HG02970 (cell line): ENCODE measurements around the gene RNF2.
"Not testable (repeated sequence)": the region's sequence is repeated elsewhere in the genome, so short reads cannot be mapped to it uniquely, and the experiment has no call there.

Experiments
- ATAC-seq: cut with Tn5 transposase; IDR thresholded peaks from one replicate; pipeline ENCODE4 v1.9.1; 2021; ENCODE audit warnings: mild to moderate bottlenecking, moderate library complexity, moderate number of reproducible peaks; ENCODE audit not compliant: unreplicated experiment, low FRiP score

The RNF2 gene

GRCh38 chr1:185044981-185045813, at the start of gene RNF2:
TSS of gene RNF2 (plus strand) at chr1:185045558. CDS start at chr1:185087554, 41,996 bp downstream.
- peak; percentile 87 for ATAC-seq

- ATAC-seq: not testable (repeated sequence)
Measured at GRCh38 chr1:184999974-185000373, 45.4 kb upstream of the RNF2 start.

GRCh38 chr1:185001312-185001880, 44.0 kb upstream of the RNF2 start:
- not testable (repeated sequence) for ATAC-seq

- ATAC-seq: no peak
Measured at GRCh38 chr1:185008838-185009237, 36.5 kb upstream of the RNF2 start.

GRCh38 chr1:185010361-185010760, 35.0 kb upstream of the RNF2 start:
- no peak for ATAC-seq

- ATAC-seq: no peak
Measured at GRCh38 chr1:185014941-185015340, 30.4 kb upstream of the RNF2 start.

GRCh38 chr1:185015631-185016030, 29.7 kb upstream of the RNF2 start:
- no peak for ATAC-seq

GRCh38 chr1:185016880-185017279, 28.5 kb upstream of the RNF2 start:
- ATAC-seq: no peak

- ATAC-seq: no peak
Measured at GRCh38 chr1:185017338-185017737, 28.0 kb upstream of the RNF2 start.

GRCh38 chr1:185017966-185018365, 27.4 kb upstream of the RNF2 start:
- ATAC-seq: no peak

GRCh38 chr1:185027252-185027882, 18.0 kb upstream of the RNF2 start:
- no peak for ATAC-seq

- no peak for ATAC-seq
Measured at GRCh38 chr1:185033686-185034085, 11.7 kb upstream of the RNF2 start.

- ATAC-seq: no peak
Measured at GRCh38 chr1:185035258-185035657, 10.1 kb upstream of the RNF2 start.

- no peak for ATAC-seq
Measured at GRCh38 chr1:185038813-185039376, 6.5 kb upstream of the RNF2 start.

- no peak for ATAC-seq
Measured at GRCh38 chr1:185039726-185040407, 5.5 kb upstream of the RNF2 start.

GRCh38 chr1:185040408-185040735, 5.0 kb upstream of the RNF2 start:
- ATAC-seq: no peak

- no peak for ATAC-seq
Measured at GRCh38 chr1:185041742-185042141, 3.6 kb upstream of the RNF2 start.

- no peak for ATAC-seq
Measured at GRCh38 chr1:185042737-185043136, 2.6 kb upstream of the RNF2 start.

GRCh38 chr1:185044387-185044786, 971 bp upstream of the RNF2 start:
- no peak for ATAC-seq

GRCh38 chr1:185045814-185046492, 595 bp downstream of the RNF2 start:
- ATAC-seq: peak; percentile 8
